ENCODE data around the gene CBX7. TPM values are rescaled to one million over a fixed set of nuclear protein-coding genes. Genes with fewer than 3 reads are reported as not detected.

CBX7 gene
- total and polyA plus RNA-seq, 2 donors (not counting 3 experiments of a cell fraction or from before 2014, with no cell fraction given), result 3.4 to 7.1 TPM

DNA sequence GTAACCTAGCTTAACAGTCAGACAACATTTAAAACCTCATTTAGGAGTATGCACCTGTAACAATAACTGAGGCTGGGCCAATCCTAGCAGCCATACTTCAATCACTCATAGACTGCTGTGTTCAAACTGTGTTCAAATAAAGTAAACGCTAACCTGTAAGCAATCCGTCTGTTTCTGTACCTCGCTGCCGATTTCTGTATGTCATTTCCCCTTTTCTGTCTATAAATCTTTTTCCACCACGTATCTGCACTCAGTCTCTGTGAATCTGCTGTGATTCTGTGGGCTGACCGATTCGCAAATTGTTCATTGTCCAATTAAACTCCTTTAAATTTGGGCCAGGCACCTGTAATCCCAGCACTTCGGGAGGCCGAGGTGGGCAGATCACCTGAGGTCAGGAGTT lies 43.1 kb downstream of the CBX7 start:
- Histone ChIP-seq H3K4me2 (ENCODE audit: insufficient read depth, low read length) (no peak overlapping the region), H3K79me2 (ENCODE audit: control insufficient read depth, insufficient read depth, low read length) (no peaks in the 10 kb centered on the region), H3K9me1 (replicated peaks; ENCODE audit: control insufficient read depth, extremely low read depth, insufficient read depth, low read length) (no peaks in the 10 kb centered on the region), H3K9ac (replicated peaks; ENCODE audit: extremely low read depth, insufficient read depth, low read length) (no peak overlapping the region), H2AFZ (ENCODE audit: low read depth, low read length) (no peak overlapping the region), H3K4me3 (replicated peaks in 1 of 3; ENCODE audit: insufficient read depth in 1 of 3, low read depth in 1 of 3, low read length in 3 of 3) (no peak overlapping the region), H4K20me1 (replicated peaks; ENCODE audit: control insufficient read depth, extremely low read depth, insufficient read depth, low read length) (no peaks in the 10 kb centered on the region), H3K27ac (ENCODE audit: insufficient read depth, low read depth, low read length) (no peak overlapping the region), H3K9me3 (replicated peaks; ENCODE audit: control insufficient read depth, insufficient read depth, low read length) (no peaks in the 10 kb centered on the region), H3K27me3 (ENCODE audit: control insufficient read depth in 2 of 2, insufficient read depth in 2 of 2, low read length in 2 of 2) (peaks cover 8 to 13% of the 10 kb centered on the region in 2 experiments), H3K36me3 (ENCODE audit: control insufficient read depth in 2 of 2, extremely low read depth in 1 of 2, insufficient read depth in 2 of 2, low read length in 2 of 2) (no peaks in the 10 kb centered on the region), H3K4me1 (ENCODE audit: control insufficient read depth, extremely low read depth, insufficient read depth, low read length) (no peaks in the 10 kb centered on the region)
- dilution Hi-C loops (cut with MboI; ENCODE audit: extremely low pct_ligation_motif_present, low sequenced_read_pairs), result no loop called here
- ChIA-PET POLR2A (no interaction called here), CTCF (interaction anchor here (1.3 to 1.8 kb wide), 3 partner anchors 12 to 341 kb away, joined by 3 to 6 read pairs (median 4); no protein-coding TSS in a partner anchor)
- no peak for DNase-seq (ENCODE audit: low read depth, low spot score)
- intact Hi-C loops (cut with micrococcal nuclease), result no loop called here
- TF ChIP-seq POLR2A (IDR thresholded peaks at IDR 0.05; ENCODE audit: low read depth, low read length), result no peak
- no peak for TF ChIP-seq GATA2 (IDR thresholded peaks at IDR 0.05; ENCODE audit: insufficient read depth, insufficient read length, low read depth, low read length)
- TF ChIP-seq JUN (IDR thresholded peaks at IDR 0.05; ENCODE audit: borderline replicate concordance, insufficient read depth, insufficient read length, low read depth), result no peak
- TF ChIP-seq, protein P1, sequence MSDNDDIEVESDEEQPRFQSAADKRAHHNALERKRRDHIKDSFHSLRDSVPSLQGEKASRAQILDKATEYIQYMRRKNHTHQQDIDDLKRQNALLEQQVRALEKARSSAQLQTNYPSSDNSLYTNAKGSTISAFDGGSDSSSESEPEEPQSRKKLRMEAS (IDR thresholded peaks at IDR 0.05; ENCODE audit: insufficient read depth, insufficient read length), result no peak
- no peak for TF ChIP-seq POLR2AphosphoS5 (IDR thresholded peaks at IDR 0.05; ENCODE audit: insufficient read depth, low read depth, low read length)
- no peak for TF ChIP-seq FOS (IDR thresholded peaks at IDR 0.05; ENCODE audit: borderline replicate concordance, insufficient read depth, low read length)
- no peak for TF ChIP-seq EZH2 (IDR thresholded peaks at IDR 0.05; ENCODE audit: borderline replicate concordance, low read depth, low read length, severe bottlenecking)
- no peak for TF ChIP-seq MYC (IDR thresholded peaks at IDR 0.05; ENCODE audit: low read depth, low read length)
- TF ChIP-seq, protein P2, sequence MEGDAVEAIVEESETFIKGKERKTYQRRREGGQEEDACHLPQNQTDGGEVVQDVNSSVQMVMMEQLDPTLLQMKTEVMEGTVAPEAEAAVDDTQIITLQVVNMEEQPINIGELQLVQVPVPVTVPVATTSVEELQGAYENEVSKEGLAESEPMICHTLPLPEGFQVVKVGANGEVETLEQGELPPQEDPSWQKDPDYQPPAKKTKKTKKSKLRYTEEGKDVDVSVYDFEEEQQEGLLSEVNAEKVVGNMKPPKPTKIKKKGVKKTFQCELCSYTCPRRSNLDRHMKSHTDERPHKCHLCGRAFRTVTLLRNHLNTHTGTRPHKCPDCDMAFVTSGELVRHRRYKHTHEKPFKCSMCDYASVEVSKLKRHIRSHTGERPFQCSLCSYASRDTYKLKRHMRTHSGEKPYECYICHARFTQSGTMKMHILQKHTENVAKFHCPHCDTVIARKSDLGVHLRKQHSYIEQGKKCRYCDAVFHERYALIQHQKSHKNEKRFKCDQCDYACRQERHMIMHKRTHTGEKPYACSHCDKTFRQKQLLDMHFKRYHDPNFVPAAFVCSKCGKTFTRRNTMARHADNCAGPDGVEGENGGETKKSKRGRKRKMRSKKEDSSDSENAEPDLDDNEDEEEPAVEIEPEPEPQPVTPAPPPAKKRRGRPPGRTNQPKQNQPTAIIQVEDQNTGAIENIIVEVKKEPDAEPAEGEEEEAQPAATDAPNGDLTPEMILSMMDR (IDR thresholded peaks at IDR 0.05; ENCODE audit: extremely low read depth in 1 of 2, insufficient read depth in 1 of 2, low read depth in 1 of 2, low read length in 2 of 2), result no peak
- FAIRE-seq, result no peak
- no TSS peak for BruUV-seq (replicated peaks)

Data from endothelial cell of umbilical vein (primary cell).